ENCODE results near the gene USP10.

Gene USP10

DNA sequence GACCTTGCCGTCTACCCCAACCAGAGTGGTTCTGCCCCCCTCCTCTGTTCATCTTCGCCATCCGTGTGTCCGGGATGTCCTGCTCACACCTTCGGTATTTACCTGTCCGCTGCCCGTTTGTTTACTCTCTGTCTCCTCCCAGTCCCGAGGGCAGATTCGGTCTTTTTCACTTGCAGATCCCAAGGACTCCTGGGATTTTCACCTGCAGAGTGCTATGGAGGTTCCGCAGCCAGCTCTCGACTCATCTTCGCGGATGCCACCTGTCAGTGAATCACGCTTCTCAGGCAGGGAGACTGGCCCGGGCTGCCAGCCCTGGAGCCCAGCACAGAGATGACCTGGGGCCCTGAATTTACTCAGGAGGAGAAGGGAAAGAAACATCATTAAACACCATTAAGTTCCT, 128.1 kb downstream of the USP10 start:
- peak in 1 of 2 experiments; percentile 44 for DNase-seq (ENCODE audit: low read depth in 1 of 2, low spot score in 1 of 2)
- in situ Hi-C loops (cut with HindIII; ENCODE audit: low pct_unique_long_range_greater_than_20kb, low sequenced_read_pairs): no loop called here
- no peak for TF ChIP-seq JUND (IDR thresholded peaks at IDR 0.05; ENCODE audit: low read depth)

DNA sequence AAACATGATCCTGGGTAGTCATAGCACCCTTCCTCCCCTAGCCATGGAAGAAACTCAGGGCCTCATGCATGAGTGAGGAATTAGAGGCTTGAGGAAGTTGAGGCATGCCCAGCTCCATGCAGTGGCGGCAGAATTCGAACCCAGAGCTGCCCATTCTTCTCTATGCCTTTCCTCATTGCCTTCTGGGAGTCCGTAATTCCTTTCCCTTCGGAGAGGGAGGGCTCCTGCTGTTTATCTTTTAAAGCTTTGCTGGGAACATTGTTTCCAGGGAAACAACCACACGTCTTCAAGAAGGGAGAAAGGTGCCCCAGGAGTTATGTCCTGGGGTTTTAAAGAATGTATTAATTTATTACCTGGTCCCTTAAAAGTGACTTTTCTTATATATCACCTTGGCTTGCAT, 128.5 kb downstream of the USP10 start:
- no peak for DNase-seq (ENCODE audit: low read depth in 1 of 2, low spot score in 1 of 2)
- no peak for TF ChIP-seq JUND (IDR thresholded peaks at IDR 0.05; ENCODE audit: low read depth)
- in situ Hi-C loops (cut with HindIII; ENCODE audit: low pct_unique_long_range_greater_than_20kb, low sequenced_read_pairs): no loop called here
